Suprapubic skin (tissue), 4 donors: ENCODE measurements around the gene GEMIN5. TPM values are rescaled to one million over a fixed set of nuclear protein-coding genes. Genes with fewer than 3 reads are reported as not detected.

Source experiments
- DNase-seq, 2 donors: peaks; one replicate each; pipeline ENCODE4 v3.0.0-alpha.2; 2019; ENCODE audit warnings: low spot score in 2 of 2
- H3K27ac ChIP-seq: fragments of 200-600 bp; sonication (generic); one replicate; pipeline ENCODE4 v1.5.1; 2019
- H3K27me3 ChIP-seq: fragments of 200-600 bp; sonication (generic); one replicate; pipeline ENCODE4 v1.5.1; 2019
- H3K36me3 ChIP-seq: fragments of 200-600 bp; sonication (generic); one replicate; pipeline ENCODE4 v1.5.1; 2019
- H3K4me1 ChIP-seq: fragments of 200-600 bp; sonication (generic); one replicate; pipeline ENCODE4 v1.5.1; 2019
- H3K4me3 ChIP-seq: fragments of 200-600 bp; sonication (generic); one replicate; pipeline ENCODE4 v1.5.1; 2019; ENCODE audit warnings: mild to moderate bottlenecking
- H3K9me3 ChIP-seq: fragments of 200-600 bp; sonication (generic); one replicate; pipeline ENCODE4 v1.5.1; 2019
- EP300 ChIP-seq: sonication (generic); formaldehyde crosslinking; IDR thresholded peaks from one replicate; pipeline ENCODE4 v1.6.1; 2017; ENCODE audit warnings: antibody characterized with exemption
- POLR2A ChIP-seq, 2 donors: fragments of 450-650 bp; IDR thresholded peaks; one replicate each; pipeline ENCODE4 v1.6.1; 2017; ENCODE audit warnings: antibody characterized with exemption in 2 of 2, mild to moderate bottlenecking in 2 of 2, moderate library complexity in 2 of 2
- POLR2AphosphoS5 ChIP-seq, 3 donors: sonication (generic); formaldehyde crosslinking; IDR thresholded peaks; one replicate each; pipeline ENCODE4 v1.6.1; 2017; ENCODE audit warnings: antibody characterized with exemption in 3 of 3
- whole genome bisulfite sequencing: methylation state at CpG from one replicate; pipeline ENCODE4 v1.1.5; 2018; 5-methylcytosine and 5-hydroxymethylcytosine counted together
- total RNA-seq, 4 donors: library from RNA; depleted of rRNA; stranded (reverse); fragments of >200 nt; gene quantifications; one replicate each; pipeline ENCODE4 v1.1.0, GENCODE V29; 2016
- TF ChIP-seq, protein P1 (sequence below), 2 donors: fragments of 200-600 bp in 1 of 2; fragments of 450-650 bp in 1 of 2; sonication (generic) in 1 of 2; IDR thresholded peaks; one replicate each; pipeline ENCODE4 v1.5.1; 2016 to 2019; ENCODE audit warnings: antibody characterized with exemption in 2 of 2, mild to moderate bottlenecking in 1 of 2, moderate library complexity in 1 of 2

The GEMIN5 gene
- total RNA-seq, 4 donors from 2014 or later, result 14.7 to 26.8 (median 17.9) TPM

GRCh38 chr5:154972476-154973080 lies 34.6 kb upstream of the GEMIN5 start:
- Histone ChIP-seq H3K27me3 (no peaks in the 10 kb centered on the region), H3K9me3 (no peaks in the 10 kb centered on the region), H3K4me3 (no peak overlapping the region), H3K4me1 (no peaks in the 10 kb centered on the region), H3K27ac (no peak overlapping the region), H3K36me3 (peaks cover 12% of the 10 kb centered on the region)
- 76% methylated on average over 2 of the region's 2 CpGs for WGBS
- DNase-seq, result no peak
- TF ChIP-seq, protein P1, sequence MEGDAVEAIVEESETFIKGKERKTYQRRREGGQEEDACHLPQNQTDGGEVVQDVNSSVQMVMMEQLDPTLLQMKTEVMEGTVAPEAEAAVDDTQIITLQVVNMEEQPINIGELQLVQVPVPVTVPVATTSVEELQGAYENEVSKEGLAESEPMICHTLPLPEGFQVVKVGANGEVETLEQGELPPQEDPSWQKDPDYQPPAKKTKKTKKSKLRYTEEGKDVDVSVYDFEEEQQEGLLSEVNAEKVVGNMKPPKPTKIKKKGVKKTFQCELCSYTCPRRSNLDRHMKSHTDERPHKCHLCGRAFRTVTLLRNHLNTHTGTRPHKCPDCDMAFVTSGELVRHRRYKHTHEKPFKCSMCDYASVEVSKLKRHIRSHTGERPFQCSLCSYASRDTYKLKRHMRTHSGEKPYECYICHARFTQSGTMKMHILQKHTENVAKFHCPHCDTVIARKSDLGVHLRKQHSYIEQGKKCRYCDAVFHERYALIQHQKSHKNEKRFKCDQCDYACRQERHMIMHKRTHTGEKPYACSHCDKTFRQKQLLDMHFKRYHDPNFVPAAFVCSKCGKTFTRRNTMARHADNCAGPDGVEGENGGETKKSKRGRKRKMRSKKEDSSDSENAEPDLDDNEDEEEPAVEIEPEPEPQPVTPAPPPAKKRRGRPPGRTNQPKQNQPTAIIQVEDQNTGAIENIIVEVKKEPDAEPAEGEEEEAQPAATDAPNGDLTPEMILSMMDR (IDR thresholded peaks at IDR 0.05), result peak in 1 of 2 donors; percentile 30
- TF ChIP-seq EP300 (no peak), POLR2AphosphoS5 (IDR thresholded peaks at IDR 0.05) (no peak), POLR2A (IDR thresholded peaks at IDR 0.05) (no peak)

GRCh38 chr5:154971501-154971900 lies 33.5 kb upstream of the GEMIN5 start:
- 81% methylated on average over 2 of the region's 2 CpGs for WGBS
- no peaks in the 10 kb centered on the region for H3K27me3 ChIP-seq
- no peaks in the 10 kb centered on the region for H3K9me3 ChIP-seq
- TF ChIP-seq, protein P1 (IDR thresholded peaks at IDR 0.05), result no peak
- TF ChIP-seq POLR2AphosphoS5 (IDR thresholded peaks at IDR 0.05), result no peak
- no peak for TF ChIP-seq EP300
- TF ChIP-seq POLR2A (IDR thresholded peaks at IDR 0.05), result no peak
- no peak overlapping the region for H3K4me3 ChIP-seq
- H3K36me3 ChIP-seq, result peaks cover 20% of the 10 kb centered on the region
- H3K27ac ChIP-seq, result no peak overlapping the region
- H3K4me1 ChIP-seq, result no peaks in the 10 kb centered on the region
- no peak for DNase-seq

DNA sequence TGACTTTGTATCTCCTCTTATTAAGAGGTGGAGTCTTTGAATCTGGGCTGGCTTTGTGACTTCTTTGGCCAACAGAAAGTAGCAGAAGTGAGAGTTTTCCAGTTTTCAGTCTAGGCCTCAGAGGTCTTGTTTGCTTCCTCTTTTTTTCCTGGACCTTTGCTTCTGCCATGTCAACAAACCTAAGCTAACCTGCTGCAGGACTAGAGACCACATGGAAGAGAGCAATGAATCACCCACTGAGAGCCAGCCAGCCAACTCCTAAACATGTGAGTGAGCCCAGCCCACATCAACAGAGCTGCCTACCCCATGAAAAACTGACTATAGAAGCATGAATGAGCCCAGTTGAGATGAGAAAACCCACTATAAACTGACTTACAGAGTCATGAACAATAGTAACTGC lies 32.7 kb upstream of the GEMIN5 start:
- H3K27ac ChIP-seq, result no peak overlapping the region
- peaks cover 26% of the 10 kb centered on the region for H3K36me3 ChIP-seq
- no peaks in the 10 kb centered on the region for H3K4me1 ChIP-seq
- no peaks in the 10 kb centered on the region for H3K27me3 ChIP-seq
- no peak for TF ChIP-seq POLR2A (IDR thresholded peaks at IDR 0.05)
- TF ChIP-seq, protein P1 (IDR thresholded peaks at IDR 0.05), result no peak
- no peak for TF ChIP-seq POLR2AphosphoS5 (IDR thresholded peaks at IDR 0.05)
- no peak for TF ChIP-seq EP300
- no peak for DNase-seq
- no peak overlapping the region for H3K4me3 ChIP-seq
- no peaks in the 10 kb centered on the region for H3K9me3 ChIP-seq

GRCh38 chr5:154968953-154969352 lies 30.9 kb upstream of the GEMIN5 start:
- Histone ChIP-seq H3K4me1 (no peaks in the 10 kb centered on the region), H3K9me3 (no peaks in the 10 kb centered on the region), H3K27ac (no peak overlapping the region), H3K36me3 (peaks cover 32% of the 10 kb centered on the region), H3K4me3 (no peak overlapping the region), H3K27me3 (no peaks in the 10 kb centered on the region)
- DNase-seq, result no peak
- no peak for TF ChIP-seq POLR2AphosphoS5 (IDR thresholded peaks at IDR 0.05)
- TF ChIP-seq POLR2A (IDR thresholded peaks at IDR 0.05), result no peak
- TF ChIP-seq EP300, result no peak
- TF ChIP-seq, protein P1 (IDR thresholded peaks at IDR 0.05), result no peak
- WGBS, result 94% methylated on average over 5 of the region's 5 CpGs

- TF ChIP-seq EP300, result no peak
- no peak for TF ChIP-seq POLR2A (IDR thresholded peaks at IDR 0.05)
- TF ChIP-seq, protein P1 (IDR thresholded peaks at IDR 0.05), result peak in 1 of 2 donors; percentile 29
- TF ChIP-seq POLR2AphosphoS5 (IDR thresholded peaks at IDR 0.05), result no peak
- peaks cover 32% of the 10 kb centered on the region for H3K36me3 ChIP-seq
- no peak for DNase-seq
- H3K4me1 ChIP-seq, result no peaks in the 10 kb centered on the region
- H3K27ac ChIP-seq, result no peak overlapping the region
- H3K9me3 ChIP-seq, result no peaks in the 10 kb centered on the region
- WGBS, result 80% methylated on average over 5 of the region's 5 CpGs
- H3K4me3 ChIP-seq, result no peak overlapping the region
- H3K27me3 ChIP-seq, result no peaks in the 10 kb centered on the region
These were observed 29.5 kb upstream of the GEMIN5 start for GRCh38 chr5:154967421-154968024.
